Smooth muscle cell (in vitro differentiated cells): ENCODE measurements around the gene PPP3CA. TPM values are rescaled to one million over a fixed set of nuclear protein-coding genes. Genes with fewer than 3 reads are reported as not detected.

ENCODE experiments used
- DNase-seq: peaks from one replicate; lab custom pipeline; 2025; ENCODE audit not compliant: unreplicated experiment; lab: John Stamatoyannopoulos, UW
- H2AFZ ChIP-seq: fragments of 200-600 bp; sonication (generic); 2 replicates; pipeline ENCODE4 v1.6.0; 2016; ENCODE audit warnings: antibody characterized with exemption, low read depth, mild to moderate bottlenecking
- H3F3A ChIP-seq: fragments of 200-600 bp; sonication (generic); 2 replicates; pipeline ENCODE4 v1.6.0; 2017; ENCODE audit warnings: antibody characterized with exemption, low read depth
- H3K27ac ChIP-seq: fragments of 200-600 bp; sonication (generic); 2 replicates; pipeline ENCODE4 v1.5.1; 2016; ENCODE audit warnings: low read depth, mild to moderate bottlenecking
- H3K27me3 ChIP-seq: fragments of 200-600 bp; sonication (generic); 2 replicates; pipeline ENCODE4 v1.6.1; 2016; ENCODE audit warnings: low read depth, mild to moderate bottlenecking
- H3K36me3 ChIP-seq: fragments of 200-600 bp; sonication (generic); 2 replicates; pipeline ENCODE4 v1.5.1; 2016; ENCODE audit warnings: low read depth
- H3K4me1 ChIP-seq: fragments of 200-600 bp; sonication (generic); 2 replicates; pipeline ENCODE4 v1.5.1; 2016; ENCODE audit warnings: low read depth
- H3K4me2 ChIP-seq: fragments of 200-600 bp; sonication (generic); 2 replicates; pipeline ENCODE4 v1.6.0; 2016; ENCODE audit warnings: mild to moderate bottlenecking
- H3K4me3 ChIP-seq: fragments of 200-600 bp; sonication (generic); 2 replicates; pipeline ENCODE4 v1.5.1; 2016; ENCODE audit warnings: mild to moderate bottlenecking
- H3K79me2 ChIP-seq: fragments of 200-600 bp; sonication (generic); 2 replicates; pipeline ENCODE4 v1.6.0; 2016; ENCODE audit warnings: low read depth, mild to moderate bottlenecking
- H3K9ac ChIP-seq: fragments of 200-600 bp; sonication (generic); 2 replicates; pipeline ENCODE4 v1.6.0; 2016; ENCODE audit warnings: low read depth
- H3K9me3 ChIP-seq: fragments of 200-600 bp; sonication (generic); replicated peaks from 2 replicates; pipeline ENCODE4 v1.5.1; 2016; ENCODE audit warnings: low read depth
- H4K20me1 ChIP-seq: fragments of 200-600 bp; sonication (generic); 2 replicates; pipeline ENCODE4 v1.6.0; 2016; ENCODE audit warnings: low read depth
- CTCF ChIP-seq: fragments of 200-600 bp; sonication (generic); IDR thresholded peaks from 2 replicates; pipeline ENCODE4 v1.5.1; 2017; ENCODE audit warnings: borderline replicate concordance, mild to moderate bottlenecking, antibody characterized with exemption; ENCODE audit not compliant: insufficient read depth, poor library complexity, severe bottlenecking
- WGBS: methylation state at CpG from one replicate; pipeline ENCODE4 v1.1.7; 2016; ENCODE audit warnings: low lambda C conversion rate; 5-methylcytosine and 5-hydroxymethylcytosine counted together
- polyA plus RNA-seq: library from polyadenylated mRNA; unstranded; fragments of >200 nt; fragmentation: Nextera tagmentation; extraction: Ambion mirVana; gene quantifications from 2 replicates; pipeline ENCODE4 v1.2.1, GENCODE V29; 2016
- total RNA-seq: library from RNA; depleted of rRNA; stranded (reverse); fragments of >200 nt; gene quantifications from 2 replicates; pipeline ENCODE4 v1.2.3, GENCODE V29; 2014

The PPP3CA gene
- total and polyA plus RNA-seq, 2 experiments from 2014 or later, result 16.2 to 96.1 TPM

GRCh38 chr4:101287324-101287723 lies 60.0 kb downstream of the PPP3CA start:
- H3K27me3 ChIP-seq, result no peaks in the 10 kb centered on the region
- no peak overlapping the region for H2AFZ ChIP-seq
- H3K9me3 ChIP-seq, result no peaks in the 10 kb centered on the region
- no peak overlapping the region for H3K4me2 ChIP-seq
- H4K20me1 ChIP-seq, result peaks cover 98% of the 10 kb centered on the region
- TF ChIP-seq CTCF, result no peak
- no peak overlapping the region for H3K4me3 ChIP-seq
- H3K4me1 ChIP-seq, result peaks cover 3% of the 10 kb centered on the region
- no peak for DNase-seq
- H3F3A ChIP-seq, result no peaks in the 10 kb centered on the region
- 87% methylated on average over 2 of the region's 2 CpGs for WGBS
- H3K36me3 ChIP-seq, result no peaks in the 10 kb centered on the region
- peaks cover 97% of the 10 kb centered on the region for H3K79me2 ChIP-seq
- H3K9ac ChIP-seq, result no peak overlapping the region
- H3K27ac ChIP-seq, result no peak overlapping the region

- no peaks in the 10 kb centered on the region for H3K4me1 ChIP-seq
- whole genome bisulfite sequencing, result 87% methylated on average over 1 of the region's 1 CpG
- no peak overlapping the region for H2AFZ ChIP-seq
- no peak for TF ChIP-seq CTCF
- no peak overlapping the region for H3K9ac ChIP-seq
- no peak overlapping the region for H3K4me3 ChIP-seq
- no peaks in the 10 kb centered on the region for H3F3A ChIP-seq
- no peak for DNase-seq
- no peaks in the 10 kb centered on the region for H3K27me3 ChIP-seq
- H3K4me2 ChIP-seq, result no peak overlapping the region
- peaks cover 93% of the 10 kb centered on the region for H3K79me2 ChIP-seq
- H3K36me3 ChIP-seq, result no peaks in the 10 kb centered on the region
- H3K9me3 ChIP-seq, result no peaks in the 10 kb centered on the region
- no peak overlapping the region for H3K27ac ChIP-seq
- peaks cover 98% of the 10 kb centered on the region for H4K20me1 ChIP-seq
Observed at GRCh38 chr4:101286663-101287062, 60.7 kb downstream of the PPP3CA start.

GRCh38 chr4:101285985-101286384 lies 61.3 kb downstream of the PPP3CA start:
- H3K4me2 ChIP-seq, result no peak overlapping the region
- H3K9me3 ChIP-seq, result no peaks in the 10 kb centered on the region
- no peaks in the 10 kb centered on the region for H3K4me1 ChIP-seq
- no peak overlapping the region for H3K4me3 ChIP-seq
- H3K79me2 ChIP-seq, result peaks cover 86% of the 10 kb centered on the region
- H3K27me3 ChIP-seq, result no peaks in the 10 kb centered on the region
- no peak for DNase-seq
- 89% methylated on average over 4 of the region's 4 CpGs for WGBS
- H3K36me3 ChIP-seq, result no peaks in the 10 kb centered on the region
- H3K27ac ChIP-seq, result no peak overlapping the region
- no peak for TF ChIP-seq CTCF
- peaks cover 96% of the 10 kb centered on the region for H4K20me1 ChIP-seq
- H3K9ac ChIP-seq, result no peak overlapping the region
- no peak overlapping the region for H2AFZ ChIP-seq
- no peaks in the 10 kb centered on the region for H3F3A ChIP-seq

- DNase-seq, result no peak
- H2AFZ ChIP-seq, result no peak overlapping the region
- no peaks in the 10 kb centered on the region for H3K36me3 ChIP-seq
- no peaks in the 10 kb centered on the region for H3K27me3 ChIP-seq
- 86% methylated on average over 1 of the region's 1 CpG for WGBS
- H4K20me1 ChIP-seq, result peaks cover 96% of the 10 kb centered on the region
- peaks cover 10% of the 10 kb centered on the region for H3F3A ChIP-seq
- no peak overlapping the region for H3K27ac ChIP-seq
- no peaks in the 10 kb centered on the region for H3K9me3 ChIP-seq
- H3K4me3 ChIP-seq, result no peak overlapping the region
- H3K9ac ChIP-seq, result no peak overlapping the region
- no peaks in the 10 kb centered on the region for H3K4me1 ChIP-seq
- no peak overlapping the region for H3K4me2 ChIP-seq
- no peak for TF ChIP-seq CTCF
- peaks cover 75% of the 10 kb centered on the region for H3K79me2 ChIP-seq
Observed at GRCh38 chr4:101284546-101284945, 62.8 kb downstream of the PPP3CA start.
